A549 treated with CORT108297 at 1 μM for 4 hours (cell line): ENCODE results near the gene FHIT. TPM values are rescaled to one million over a fixed set of nuclear protein-coding genes. Genes with fewer than 3 reads are reported as not detected.

ENCODE experiments used
- total RNA-seq: library from RNA; stranded (reverse); fragments of 200-300 nt; extraction: Qiagen RNA extraction; gene quantifications from 5 replicates; pipeline ENCODE4 v1.2.3, GENCODE V29; 2022

Gene FHIT
- 0.39 to 1.1 TPM (median 0.72 TPM) in 5 replicates for total RNA-seq

DNA sequence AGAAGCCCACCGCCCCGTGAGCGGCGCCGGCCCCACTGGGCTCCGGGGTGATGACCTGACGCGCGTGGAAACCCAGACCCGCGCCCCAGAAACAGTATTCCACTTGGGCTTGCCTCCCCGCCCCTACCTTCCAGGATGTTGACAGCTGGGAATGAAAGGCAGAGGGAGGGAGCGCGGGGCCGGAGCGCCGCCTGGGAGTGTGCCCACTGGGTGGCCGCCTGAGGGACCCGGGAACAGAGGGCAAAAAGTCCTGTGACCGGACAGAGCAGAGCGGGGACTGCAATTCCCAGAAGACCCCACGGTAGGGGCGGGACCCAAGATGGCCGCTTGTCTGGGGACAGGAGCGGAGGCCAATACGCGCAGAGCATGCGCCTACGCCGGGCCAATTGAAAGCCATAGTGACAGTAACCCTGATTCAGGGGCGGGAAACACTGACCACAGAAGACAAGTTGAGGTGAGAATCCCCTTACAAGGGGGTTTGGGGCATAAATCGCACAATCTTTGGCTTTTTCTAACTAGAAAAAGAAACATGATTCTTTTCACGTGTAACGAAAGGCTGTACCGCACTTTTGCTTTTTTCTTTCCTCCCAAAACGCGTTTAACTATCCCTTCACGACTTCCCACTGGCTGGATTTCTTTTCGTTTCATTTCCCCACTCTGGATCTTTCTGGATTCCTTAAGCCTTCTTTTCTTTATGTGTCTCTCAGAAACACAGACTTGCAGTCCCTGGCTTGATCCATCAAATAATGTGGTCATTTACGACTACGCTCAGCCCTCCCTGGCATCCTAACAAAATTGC is at the start of gene FHIT:
FHIT (minus strand) TSS at position 279 of the 799 bp plus-strand sequence.

